NCI-H1092 treated with DMSO at 0.1 percent for 48 hours (cell line): ENCODE measurements around the gene PARL.
A peak's percentile ranks its signal among the peaks of the same experiment; 100 is the strongest.

Experiments used
- DNase-seq: peaks from one replicate; lab custom pipeline; 2025; lab: John Stamatoyannopoulos, UW

Gene PARL, protein sequence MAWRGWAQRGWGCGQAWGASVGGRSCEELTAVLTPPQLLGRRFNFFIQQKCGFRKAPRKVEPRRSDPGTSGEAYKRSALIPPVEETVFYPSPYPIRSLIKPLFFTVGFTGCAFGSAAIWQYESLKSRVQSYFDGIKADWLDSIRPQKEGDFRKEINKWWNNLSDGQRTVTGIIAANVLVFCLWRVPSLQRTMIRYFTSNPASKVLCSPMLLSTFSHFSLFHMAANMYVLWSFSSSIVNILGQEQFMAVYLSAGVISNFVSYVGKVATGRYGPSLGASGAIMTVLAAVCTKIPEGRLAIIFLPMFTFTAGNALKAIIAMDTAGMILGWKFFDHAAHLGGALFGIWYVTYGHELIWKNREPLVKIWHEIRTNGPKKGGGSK

DNA sequence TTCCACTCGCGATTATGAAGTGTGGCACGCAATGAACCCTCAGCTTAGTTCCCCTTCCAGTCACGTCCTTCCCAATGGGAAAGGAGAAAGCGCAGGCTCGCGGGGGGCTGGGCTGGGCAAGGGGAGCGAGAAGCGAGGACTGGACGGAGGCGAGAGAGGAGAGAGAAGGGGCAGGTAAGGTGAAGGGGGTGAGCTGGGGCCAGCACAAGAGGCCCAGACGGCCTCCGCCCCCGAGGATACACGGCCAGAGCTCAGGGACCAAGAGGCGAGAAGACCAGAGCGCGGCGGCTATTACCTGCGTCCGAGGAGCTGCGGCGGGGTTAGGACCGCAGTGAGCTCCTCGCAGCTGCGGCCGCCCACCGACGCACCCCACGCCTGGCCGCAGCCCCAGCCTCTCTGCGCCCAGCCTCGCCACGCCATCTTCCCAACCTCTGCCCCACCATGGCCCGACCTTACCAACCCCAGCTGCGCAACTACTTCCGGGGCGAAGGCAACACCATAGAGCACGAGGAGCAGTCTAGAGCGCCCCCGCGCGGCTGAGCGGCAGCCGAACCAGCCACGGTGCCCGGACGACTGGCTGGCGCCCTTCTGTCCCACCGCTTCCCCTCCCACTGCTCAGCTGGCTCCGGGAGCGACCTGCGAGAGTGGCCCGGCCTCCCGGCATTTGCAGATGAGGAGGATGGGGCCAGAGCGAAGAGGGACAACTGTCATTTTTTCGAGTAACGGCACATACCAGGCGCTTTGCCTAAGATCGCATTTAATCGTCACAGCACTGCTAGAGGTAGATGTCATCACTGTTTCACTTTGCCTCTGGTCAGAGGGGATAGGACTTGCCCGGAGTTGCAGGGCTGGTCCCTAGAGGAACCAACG, at the start of gene PARL:
Gene PARL (minus strand): TSS at position 454 of the 870 bp plus-strand sequence. CDS start 34 bp downstream, at position 420.
- peak; percentile 93 for DNase-seq

DNA sequence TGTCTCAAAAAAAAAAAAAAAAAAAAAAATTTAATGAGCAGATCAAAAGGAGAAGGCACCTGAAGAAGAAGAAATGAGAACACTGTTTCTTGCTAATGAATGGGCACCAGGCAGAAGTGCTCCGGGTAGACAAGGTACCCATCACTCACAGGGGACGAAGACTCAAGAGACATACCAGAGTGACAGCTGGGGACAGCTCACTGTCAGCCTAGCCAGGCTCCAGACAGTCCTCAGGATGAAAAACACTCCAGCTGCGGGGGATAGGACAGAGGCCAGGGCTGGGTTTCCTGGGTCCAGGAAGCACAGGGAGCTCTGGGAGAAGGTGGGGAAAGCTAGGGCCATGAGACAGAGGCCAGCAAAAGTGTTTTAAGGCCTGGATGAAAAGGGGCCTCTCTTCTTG, 48.5 kb upstream of the PARL start:
- DNase-seq, result no peak

DNA sequence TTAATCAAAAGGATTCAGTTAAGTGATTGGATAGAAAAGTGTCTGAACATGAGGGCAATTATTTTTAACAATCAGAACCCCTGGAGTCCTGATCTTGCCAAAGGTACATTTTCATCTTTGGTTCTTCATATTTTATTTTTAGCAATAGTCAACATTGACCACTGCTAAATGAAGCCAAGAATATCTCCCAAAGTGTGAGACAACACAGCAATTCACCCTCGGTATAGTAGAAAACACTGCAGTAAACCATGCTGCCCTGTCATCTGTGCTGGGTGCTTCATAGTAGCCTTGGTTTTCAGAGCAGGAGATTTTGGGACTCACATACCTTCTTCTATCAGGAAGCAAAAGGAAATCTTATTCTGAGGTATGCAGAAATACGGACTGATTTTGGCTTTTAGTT, 47.2 kb upstream of the PARL start:
- DNase-seq, result no peak

DNA sequence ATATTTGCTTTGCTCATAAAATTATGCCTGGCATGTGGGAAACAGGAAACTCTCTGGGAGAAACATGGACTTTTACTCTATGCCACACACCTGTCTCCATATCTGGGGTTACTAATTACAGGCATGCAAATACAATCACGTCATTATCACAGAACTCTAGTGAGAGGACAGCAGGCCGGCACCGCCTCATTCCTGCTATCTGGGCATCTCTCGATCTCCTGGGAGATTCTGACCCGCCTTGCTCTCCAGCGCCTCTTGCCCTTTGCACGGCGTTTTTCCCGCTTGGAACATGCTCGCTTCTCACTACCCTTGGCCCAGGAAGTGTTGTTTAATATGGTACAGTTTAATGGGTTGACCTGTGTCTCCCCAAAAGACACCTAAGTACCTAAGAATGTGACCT, 45.4 kb upstream of the PARL start:
- no peak for DNase-seq

DNA sequence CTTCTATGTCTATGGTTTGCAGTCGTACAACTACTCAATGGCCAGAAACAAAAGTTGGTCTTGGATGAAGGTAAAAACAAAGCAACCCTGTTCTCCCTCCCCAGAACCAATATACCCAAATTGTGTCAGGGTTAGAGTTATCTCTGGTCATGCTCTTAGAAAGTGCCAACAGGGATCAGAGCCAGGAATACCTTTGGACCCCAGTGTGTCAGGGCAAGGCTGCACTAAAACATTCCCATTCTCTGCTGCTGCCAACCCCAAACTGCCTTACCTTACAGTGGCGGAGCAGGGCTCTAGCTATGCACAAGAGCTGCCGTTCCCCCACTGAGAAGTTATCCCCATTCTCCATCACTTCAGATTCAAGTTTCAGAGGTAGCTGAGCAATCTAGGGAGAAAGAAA, 42.4 kb upstream of the PARL start:
- no peak for DNase-seq

DNA sequence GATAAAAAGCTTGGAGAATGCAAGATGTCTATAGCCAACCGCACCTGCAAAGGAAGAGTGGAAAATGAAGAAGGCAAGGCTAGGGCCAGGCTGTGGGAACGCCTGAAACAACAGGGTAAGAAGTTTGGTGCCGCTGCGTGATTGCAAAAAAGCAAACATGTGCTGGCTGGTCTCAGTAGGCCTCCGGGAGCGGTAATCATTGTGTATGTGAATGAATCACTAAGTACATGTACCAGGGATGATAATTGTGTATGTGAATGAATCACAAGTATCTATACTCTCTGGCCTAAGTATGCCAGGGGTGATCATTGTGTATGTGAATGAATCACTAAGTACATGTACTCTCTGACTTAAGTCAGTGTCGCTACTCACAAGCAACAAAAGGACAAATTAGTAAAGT, 40.3 kb upstream of the PARL start:
- DNase-seq, result no peak

DNA sequence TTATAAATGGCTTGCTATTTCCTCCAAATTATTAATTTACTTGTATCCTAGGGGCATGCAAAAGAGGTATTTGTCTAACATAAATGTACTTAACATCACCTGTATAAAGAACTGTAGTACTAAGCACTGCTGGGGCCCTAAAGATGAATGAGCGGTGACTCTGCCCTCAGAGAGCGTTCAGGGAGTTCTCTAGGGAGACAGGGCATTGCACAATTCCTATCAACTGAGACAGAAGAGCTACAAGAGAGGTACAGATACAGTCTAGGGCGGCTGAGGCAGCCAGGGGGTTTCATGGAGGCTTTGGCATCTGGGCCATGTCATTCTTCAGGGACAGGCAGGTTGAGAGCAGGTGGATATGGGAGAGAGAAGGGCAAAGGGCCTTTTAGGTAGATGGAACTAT, 39.9 kb upstream of the PARL start:
- no peak for DNase-seq

DNA sequence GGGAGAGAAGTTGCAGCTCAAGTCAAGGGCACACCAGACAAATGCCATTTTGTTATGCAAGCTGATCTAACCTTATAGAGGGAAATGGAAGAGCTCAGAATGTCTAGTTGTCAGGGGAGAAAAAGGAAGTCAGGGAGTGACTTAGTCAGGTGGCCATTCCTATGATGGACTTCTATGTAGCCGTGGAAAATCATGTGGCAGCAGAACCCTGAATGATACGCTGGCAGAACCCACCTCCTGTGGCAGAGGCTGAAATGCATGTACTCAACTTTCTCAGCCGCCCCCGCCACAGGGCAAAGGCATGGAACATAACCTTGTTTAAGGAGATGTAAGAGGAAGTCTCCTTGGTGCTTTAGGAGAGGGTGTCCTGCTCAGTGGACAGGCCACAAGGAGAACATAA, 37.7 kb upstream of the PARL start:
- DNase-seq, result no peak

DNA sequence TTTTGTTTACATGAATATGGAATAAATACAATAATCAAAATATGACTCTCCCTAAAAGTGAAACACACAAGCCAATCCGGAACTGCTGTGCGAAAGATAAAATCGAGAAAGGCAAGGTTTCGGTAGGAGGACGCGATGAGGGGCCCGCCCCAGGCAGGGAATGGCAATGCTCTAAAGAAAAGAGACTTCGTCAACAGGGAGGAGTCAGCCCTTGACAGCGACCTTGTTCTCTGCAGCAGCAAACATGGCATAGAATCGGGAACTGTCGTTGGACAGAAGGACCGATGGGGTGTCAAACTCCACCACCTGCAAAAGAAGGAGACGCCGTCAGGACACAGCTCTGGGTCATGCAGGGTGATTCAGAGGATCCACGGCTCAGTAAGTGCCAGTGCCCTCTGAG, 36.4 kb upstream of the PARL start:
- no peak for DNase-seq

DNA sequence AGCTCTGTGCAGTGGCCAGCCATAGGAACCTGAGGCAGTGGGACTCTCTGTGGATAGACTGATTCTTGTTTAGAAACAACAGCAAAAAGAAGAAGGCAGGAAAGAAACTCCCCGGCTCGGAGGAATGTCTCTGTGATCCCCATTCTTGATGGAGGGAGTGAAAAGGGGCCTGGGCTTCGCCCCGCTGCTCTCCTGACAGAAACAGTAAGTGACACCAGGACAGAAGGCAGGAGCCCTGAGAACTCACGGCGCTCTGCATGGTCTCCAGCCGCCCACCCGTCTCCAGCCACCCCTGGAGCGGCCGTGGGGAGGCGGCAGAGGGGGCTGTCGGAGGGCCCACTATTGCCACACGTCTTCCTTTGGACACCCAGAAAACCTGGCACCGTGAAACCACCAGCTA, 35.7 kb upstream of the PARL start:
- DNase-seq, result no peak

DNA sequence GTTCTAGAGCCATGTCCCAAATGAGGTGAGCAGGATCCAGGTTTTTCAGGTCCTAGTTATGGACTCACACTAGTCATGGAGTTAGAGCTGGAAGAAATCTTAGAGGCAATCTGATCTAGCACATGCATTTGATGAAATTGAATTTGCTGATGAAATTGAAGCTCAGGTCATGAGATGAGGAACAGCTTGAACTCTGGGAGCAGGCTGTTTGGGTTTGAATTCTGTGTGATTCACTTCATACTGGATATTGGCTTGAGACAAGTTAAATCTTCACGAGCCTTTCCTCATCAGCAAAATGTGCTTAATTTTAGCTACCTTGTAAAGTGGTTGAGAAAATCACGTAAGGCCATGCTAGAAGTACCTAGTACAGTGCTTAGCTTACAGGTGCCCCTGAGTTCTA, 33.5 kb upstream of the PARL start:
- no peak for DNase-seq

DNA sequence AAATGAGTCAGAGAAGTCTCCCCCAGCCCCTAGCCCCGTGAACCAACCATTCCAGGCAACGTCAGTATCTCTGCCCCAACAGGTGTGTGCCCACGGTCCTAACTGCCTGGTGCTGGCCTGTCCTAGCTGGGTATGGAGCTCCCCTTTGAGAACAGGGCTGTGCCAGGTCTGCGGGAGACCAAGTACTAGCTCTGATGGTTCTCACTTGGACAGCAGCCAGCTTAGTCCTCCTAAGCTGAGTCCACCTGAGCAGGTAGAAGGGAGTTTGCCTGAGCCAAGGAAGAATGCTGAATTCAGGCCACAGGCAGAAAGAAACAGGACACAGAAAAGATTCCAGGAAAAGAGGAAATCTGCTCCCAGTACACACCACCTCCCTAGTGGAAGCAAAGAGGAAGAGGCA, 33.1 kb upstream of the PARL start:
- DNase-seq, result no peak

DNA sequence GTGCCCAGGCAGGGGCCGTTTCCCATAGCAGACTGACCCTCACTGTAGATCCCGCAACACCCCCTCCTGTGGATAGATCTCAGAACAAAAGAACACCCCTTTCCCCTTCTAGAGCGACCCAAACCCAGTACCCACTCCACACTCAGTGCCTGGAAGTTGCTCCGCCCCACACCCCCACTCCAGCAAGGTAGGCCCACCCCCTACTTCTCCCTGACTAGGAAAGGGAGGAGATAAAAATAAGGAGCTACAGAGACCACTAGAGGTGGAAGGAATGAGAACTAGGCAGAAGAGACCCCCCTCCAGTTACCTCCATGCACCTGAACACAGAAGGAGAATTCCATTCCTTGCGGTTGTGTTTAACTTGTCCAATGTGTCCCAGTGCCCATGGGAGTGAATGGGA, 30.2 kb upstream of the PARL start:
- no peak for DNase-seq

DNA sequence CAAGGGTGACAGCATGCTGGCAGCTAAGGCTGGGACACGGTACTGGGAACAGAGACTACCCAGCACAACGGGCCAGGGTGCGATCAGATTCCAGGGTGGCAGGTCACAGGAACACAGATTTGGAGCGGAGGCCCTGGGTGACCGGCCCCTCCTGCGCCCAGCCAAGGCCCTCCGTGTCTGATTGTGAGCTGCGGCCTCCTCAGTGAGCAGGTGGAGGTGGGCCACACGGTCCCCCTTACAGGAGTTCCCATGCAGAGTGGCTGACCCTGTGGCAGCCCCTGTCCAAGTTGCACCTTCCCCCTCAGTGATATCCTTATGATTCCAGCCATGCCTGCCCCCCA, 28.9 kb upstream of the PARL start:
- DNase-seq, result no peak

DNA sequence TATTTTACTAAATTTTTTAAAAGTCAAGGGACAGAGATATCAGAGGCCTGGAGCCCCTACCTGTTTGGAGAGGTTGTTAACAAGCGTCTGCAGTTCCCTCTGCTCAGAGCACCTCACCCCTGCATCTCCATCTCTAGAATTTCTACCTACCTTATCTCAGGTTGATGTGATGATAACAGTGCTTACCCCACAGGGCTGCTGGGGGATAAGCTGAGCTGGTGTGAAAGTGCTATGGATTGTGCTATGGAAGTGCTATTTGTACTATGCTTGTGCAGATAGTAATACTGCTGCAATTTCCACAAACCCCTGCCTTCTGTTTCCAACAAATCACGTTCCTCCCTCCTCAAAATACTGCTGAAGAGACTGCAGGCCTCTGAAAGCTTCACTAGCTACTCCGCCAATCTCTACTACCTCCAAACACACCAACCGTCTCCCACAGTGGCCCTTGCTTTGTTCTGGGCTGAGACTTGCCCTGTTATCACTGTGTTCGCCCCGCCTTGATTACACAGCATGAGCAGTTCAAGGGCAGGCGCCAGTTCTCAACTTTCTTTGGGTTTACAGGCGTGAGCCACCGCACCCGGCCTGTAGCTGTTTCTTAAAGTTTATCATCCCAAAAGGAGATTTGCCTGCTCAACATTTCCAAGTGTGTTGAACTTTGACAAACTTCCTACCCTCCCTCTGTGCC, 28.4 kb upstream of the PARL start:
- no peak for DNase-seq

DNA sequence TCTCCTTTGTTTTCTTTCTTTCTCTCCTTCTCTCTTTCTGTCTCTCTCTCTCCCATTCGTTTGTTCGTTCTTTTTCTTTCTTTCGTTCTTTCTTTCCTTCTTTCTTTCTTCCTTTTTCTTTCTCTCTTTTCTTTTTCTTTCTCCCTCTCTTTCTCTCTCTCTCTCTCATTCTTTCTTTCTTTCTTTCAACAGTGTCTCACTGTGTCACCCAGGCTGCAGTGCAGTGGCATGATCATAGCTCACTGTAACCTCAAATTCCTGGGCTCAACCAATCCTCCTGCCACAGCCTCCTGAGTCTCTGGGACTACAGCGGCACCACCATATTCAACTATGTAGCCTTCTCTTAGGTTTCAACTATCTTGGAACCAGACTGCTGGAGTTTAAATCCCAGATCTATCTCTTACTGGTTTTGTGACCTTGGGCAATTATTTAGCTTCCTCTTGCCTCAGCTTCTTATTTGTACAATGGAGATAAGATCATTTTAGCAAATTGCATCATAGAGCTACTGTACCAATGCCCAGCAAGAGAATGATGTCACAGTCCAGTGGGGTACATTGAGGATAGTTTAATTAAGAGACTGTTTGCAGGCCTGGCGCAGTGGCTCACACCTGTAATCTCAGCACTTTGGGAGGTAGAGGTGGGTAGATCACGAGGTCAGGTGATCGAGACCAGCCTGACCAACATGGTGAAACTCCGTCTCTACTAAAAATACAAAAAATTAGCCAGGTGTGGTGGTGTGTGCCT, 27.3 kb upstream of the PARL start:
- DNase-seq, result no peak

DNA sequence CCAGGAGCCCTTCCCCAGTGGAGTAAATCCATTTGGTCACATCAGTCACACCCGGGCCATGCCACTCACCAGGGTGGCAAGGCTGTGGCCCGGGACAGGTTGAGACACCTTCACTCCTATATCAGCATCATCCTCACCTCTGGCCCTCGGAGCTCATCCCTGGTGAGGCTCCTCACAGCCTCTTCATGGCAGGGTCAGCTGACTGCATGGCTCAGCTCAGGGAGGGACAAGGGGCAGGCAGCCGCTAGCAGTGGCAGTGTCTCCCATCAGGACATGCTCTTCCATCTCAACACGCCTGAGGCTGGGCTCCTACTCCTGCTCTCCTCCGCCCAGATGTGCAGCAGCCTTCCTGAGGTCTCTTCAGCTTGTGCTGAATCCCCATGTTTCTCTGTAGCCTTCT, 26.4 kb upstream of the PARL start:
- DNase-seq, result no peak

DNA sequence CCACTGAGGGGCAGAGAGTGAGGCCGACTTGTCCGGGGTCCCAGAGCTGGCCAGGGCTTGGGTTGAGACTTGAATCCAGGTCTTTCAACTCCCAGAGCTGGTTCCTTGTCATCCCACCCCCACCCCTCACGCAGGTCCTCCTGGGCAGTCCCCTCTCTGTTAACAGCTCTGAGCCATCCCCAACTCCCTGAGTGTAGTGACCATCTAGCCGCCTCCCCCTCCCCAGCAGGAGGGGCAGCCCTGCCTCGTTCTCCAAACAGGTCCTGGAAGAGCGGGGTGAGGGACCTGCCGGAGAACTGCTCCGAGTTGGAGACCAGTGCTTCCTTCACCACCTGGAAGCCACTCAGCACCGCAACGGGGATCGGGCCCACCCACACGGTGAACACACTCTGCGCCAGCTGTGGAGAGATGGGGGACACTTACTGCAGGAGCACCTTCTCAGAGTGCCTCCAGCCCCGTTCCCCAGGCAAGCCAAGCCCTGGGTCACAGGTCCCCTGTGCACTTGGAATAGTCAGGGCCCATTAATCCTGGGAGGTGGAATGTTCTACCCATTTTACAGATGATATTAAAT, 24.4 kb upstream of the PARL start:
- DNase-seq, result no peak

DNA sequence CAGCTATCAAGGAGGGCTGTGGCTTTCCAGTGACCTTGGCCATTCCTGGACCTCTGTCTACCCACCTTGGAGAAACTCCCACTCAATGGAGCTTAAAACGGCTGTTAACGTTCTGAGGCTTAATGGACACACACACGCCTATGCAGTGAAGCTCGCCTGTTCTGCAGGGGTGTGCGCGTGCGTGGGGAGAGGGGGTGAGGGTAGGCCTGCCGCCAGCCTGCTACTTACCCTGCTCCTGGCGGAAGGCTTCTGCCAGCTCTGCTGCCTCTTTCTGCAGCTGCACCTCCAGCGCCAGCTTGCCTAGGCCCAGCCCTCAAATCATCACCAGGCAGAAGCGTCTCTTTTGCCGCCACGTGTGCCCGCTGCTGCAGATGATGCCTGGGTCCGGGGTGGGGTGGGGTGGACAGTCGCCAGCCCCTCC, 23.2 kb upstream of the PARL start:
- DNase-seq, result no peak

DNA sequence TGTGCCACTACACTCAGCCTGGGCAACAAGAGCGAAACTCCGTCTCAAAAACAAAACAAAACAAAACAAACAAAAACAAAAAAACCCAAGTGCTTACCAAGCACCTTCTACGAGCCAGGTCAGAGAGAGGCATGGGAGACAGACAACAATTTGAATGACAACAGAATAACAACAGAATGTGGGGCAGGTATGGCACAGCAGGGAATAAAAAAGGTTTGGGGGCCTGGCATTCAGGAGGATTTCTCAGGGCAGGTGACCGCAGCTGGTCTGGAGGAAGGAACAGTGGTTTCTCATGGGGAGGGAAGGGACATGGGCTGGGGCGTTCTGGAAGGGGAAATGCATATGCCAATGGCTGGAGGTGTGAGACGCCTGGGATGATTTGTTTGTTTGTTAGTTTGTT, 22.5 kb upstream of the PARL start:
- no peak for DNase-seq

DNA sequence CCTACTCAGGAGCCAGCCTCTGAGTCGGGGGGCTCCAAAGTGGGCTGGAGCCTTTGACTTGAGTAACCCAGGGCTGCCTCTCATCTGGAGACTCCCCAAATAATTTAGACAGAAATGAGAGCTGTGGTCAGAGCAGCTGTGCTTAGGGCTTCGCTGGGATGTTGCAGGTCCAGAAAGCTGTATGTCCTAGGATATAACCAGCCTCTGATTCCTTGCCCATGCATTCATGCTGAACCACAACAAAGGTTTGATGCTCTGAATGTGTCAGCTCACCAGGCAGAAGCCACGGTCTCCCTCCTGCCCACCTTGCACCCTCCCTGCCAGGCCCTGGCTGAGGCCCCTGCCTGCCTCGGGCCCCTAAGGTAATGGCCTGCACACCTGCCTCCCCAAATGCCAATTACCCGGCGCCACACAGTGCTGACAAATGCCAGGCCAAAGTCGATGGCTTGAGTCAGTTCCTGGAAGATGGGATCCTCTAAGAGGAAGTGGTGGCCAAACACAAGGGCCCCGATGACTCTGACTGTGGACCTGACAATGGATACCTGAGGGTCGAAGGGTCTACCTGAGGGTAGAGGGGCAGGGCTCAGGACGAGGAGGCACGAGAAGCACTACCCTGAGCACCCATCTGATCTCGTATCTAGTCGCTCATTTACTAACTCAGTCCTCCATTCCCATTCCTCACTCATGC, 21.7 kb upstream of the PARL start:
- no peak for DNase-seq
